HFF-Myc (cell line): ENCODE data around the gene INPP5A.
A peak's percentile ranks its signal among the peaks of the same experiment; 100 is the strongest.

Source experiments
- DNase-seq: peaks from one replicate; pipeline ENCODE4 v3.0.0-alpha.2; 2011; ENCODE audit warnings: low read depth; ENCODE audit errors: extremely low read depth
- H3K4me3 ChIP-seq: replicated peaks from 2 replicates; pipeline ENCODE4 v1.5.1; 2011; ENCODE audit warnings: low read depth, mild to moderate bottlenecking, control low read depth, low read length
- CTCF ChIP-seq: IDR thresholded peaks from 2 replicates; pipeline ENCODE4 v1.5.1; 2012; ENCODE audit warnings: mild to moderate bottlenecking, low read depth, low read length, control low read depth; ENCODE audit errors: missing control alignments

Gene INPP5A

GRCh38 chr10:132721725-132722124 is 184.1 kb downstream of the INPP5A start:
- TF ChIP-seq CTCF: no peak
- H3K4me3 ChIP-seq: no peak overlapping the region
- no peak for DNase-seq

GRCh38 chr10:132722394-132723329 is 185.1 kb downstream of the INPP5A start:
- no peak for TF ChIP-seq CTCF
- no peak for DNase-seq
- H3K4me3 ChIP-seq: no peak overlapping the region

GRCh38 chr10:132723330-132723970 is 185.9 kb downstream of the INPP5A start:
- DNase-seq: no peak
- TF ChIP-seq CTCF: no peak
- H3K4me3 ChIP-seq: no peak overlapping the region

- peak; percentile 79 for DNase-seq
Observed at GRCh38 chr10:132724446-132724845, 186.9 kb downstream of the INPP5A start.

GRCh38 chr10:132725202-132725601 is 187.6 kb downstream of the INPP5A start:
- H3K4me3 ChIP-seq: no peak overlapping the region
- no peak for TF ChIP-seq CTCF
- no peak for DNase-seq

More at GRCh38 chr10:132724446-132724845, 186.9 kb downstream of the INPP5A start:
- H3K4me3 ChIP-seq: no peak overlapping the region
- no peak for TF ChIP-seq CTCF

- no peak for TF ChIP-seq CTCF
- no peak overlapping the region for H3K4me3 ChIP-seq
- DNase-seq: no peak
Observed at GRCh38 chr10:132726194-132726593, 188.6 kb downstream of the INPP5A start.
